ENCODE results near the gene TSSK2.
"Not testable (repeated sequence)": the region's sequence is repeated elsewhere in the genome, so short reads cannot be mapped to it uniquely, and the experiment has no call there.

Gene TSSK2
- 0 reads per million in 4 donors for total RNA-seq

DNA sequence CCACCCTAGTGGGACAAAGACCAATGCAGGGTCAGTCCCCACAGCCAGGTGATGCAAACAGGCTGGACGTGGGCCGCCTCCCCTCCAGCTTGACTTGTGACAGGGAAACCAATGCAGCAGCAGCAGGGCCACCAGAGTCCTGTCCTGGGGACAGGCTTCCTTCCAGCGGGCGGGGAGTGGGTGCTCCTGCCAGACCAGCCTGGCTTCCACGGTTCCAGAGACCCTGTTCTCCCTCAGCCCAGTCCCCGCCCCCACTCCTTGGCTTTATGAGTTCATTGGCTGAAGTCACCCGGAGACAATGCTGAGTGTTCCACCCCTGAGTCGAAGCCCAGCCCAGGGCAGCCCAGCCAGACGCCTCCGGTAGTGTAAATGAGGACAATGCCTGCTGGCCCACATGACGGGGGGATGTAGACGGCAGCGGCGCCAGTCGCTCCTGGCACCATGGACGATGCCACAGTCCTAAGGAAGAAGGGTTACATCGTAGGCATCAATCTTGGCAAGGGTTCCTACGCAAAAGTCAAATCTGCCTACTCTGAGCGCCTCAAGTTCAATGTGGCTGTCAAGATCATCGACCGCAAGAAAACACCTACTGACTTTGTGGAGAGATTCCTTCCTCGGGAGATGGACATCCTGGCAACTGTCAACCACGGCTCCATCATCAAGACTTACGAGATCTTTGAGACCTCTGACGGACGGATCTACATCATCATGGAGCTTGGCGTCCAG lies at the start of gene TSSK2:
TSSK2 (plus strand) TSS at position 350 of the 726 bp plus-strand sequence; CDS start at position 442, 92 bp downstream.
- DNase-seq = no peak

DNA sequence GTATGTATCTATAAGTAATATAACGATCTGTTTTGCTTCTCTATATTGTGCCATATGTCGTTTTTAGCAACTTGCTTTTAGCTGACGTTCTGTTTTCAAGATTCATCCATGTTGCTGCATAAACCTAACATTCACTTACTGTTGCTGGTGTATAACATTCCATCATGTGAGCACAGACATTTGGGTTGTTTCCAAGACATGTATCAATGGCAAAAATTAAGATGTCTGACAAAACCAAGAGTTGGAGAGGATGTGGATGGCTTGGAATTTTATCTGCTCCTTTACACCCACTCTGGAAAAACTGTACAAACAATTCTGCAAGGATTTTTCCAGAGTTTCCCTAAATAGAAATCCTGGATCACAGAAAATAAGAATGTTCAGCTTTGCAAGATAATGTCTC lies 49.8 kb upstream of the TSSK2 start:
- no peak for DNase-seq

DNA sequence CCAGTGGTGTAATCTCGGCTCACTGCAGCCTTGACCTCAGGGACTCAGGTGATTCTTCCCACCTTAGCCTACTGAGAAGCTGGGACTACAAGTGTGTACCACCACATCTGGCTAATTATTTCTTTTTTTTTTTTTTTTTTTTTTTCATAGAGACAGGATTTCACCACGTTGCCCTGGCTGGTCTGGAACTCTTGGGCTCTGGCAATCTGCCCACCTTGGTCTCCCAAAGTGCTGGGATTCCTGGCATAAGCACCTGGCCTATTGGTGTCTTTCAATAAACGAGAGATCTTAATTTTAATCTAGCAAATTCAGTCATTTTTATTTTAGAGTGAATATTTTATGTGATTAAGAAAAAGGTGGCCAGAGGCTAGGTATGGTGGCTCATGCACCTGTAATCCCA lies 49.0 kb upstream of the TSSK2 start:
- no peak for DNase-seq

DNA sequence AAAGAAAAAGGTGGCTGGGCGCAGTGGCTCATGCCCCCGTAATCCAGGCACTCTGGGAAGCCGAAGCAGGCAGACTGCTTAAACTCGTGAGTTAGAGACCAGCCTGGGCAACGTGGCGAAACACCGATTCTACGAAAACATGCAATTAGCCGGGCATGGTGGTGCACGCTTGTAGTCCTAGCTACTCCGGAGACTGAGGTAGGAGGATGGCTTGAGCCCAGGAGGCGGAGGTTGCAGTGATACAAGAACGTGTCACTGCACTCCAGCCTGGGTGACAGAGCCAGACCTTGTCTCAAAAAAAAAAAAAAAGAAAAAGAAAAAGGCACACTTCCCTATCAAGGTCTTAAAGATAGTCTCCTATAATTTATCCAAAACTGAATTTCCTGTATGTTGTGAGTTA lies 48.3 kb upstream of the TSSK2 start:
- no peak for DNase-seq

DNA sequence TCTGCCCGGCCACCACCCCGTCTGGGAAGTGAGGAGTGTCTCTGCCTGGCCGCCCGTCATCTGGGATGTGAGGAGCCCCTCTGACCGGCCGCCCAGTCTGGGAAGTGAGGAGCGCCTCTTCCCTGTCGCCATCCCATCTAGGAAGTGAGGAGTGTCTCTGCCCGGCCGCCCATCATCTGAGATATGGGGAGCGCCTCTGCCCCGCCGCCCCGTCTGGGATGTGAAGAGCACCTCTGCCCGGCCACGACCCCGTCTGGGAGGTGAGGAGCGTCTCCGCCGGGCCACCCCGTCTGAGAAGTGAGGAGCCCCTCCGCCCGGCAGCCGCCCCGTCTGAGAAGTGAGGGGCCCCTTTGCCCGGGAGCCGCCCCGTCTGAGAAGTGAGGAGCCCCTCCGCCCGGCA lies 47.0 kb upstream of the TSSK2 start:
- DNase-seq = not testable (repeated sequence)

DNA sequence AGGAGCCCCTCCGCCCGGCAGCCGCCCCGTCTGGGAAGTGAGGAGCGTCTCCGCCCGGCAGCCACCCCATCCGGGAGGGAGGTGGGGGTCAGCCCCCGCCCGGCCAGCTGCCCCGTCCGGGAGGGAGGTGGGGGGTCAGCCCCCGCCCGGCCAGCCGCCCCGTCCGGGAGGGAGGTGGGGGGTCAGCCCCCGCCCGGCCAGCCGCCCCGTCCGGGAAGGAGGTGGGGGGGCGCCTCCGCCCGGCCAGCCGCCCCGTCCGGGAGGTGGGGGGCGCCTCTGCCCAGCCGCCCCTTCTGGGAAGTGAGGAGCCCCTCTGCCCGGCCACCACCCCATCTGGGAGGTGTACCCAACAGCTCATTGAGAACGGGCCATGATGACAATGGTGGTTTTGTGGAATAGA lies 46.5 kb upstream of the TSSK2 start:
- not testable (repeated sequence) for DNase-seq

DNA sequence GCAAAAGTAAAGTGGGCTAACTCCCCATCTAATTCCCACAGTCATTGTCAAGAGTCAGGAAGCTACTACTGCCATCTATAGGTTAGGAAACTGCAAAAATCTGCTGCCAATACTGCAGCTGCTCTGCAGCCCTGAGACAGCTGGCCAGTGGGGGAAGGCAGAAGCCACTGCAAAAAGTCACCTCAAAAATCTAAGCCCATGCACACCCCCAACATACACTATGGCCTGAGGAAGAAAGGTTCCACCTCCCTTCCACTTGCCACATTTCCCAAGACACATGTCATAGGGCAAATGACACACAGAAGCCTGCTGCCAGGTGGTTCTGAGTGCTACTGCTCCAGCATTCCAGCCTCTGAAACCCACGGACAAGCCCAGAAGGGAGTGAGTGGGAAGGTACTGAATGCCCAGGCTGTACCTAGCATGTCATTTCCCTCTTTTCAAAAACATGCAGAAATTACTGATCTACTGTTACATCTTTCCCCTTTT lies 45.8 kb upstream of the TSSK2 start:
- DNase-seq = no peak

DNA sequence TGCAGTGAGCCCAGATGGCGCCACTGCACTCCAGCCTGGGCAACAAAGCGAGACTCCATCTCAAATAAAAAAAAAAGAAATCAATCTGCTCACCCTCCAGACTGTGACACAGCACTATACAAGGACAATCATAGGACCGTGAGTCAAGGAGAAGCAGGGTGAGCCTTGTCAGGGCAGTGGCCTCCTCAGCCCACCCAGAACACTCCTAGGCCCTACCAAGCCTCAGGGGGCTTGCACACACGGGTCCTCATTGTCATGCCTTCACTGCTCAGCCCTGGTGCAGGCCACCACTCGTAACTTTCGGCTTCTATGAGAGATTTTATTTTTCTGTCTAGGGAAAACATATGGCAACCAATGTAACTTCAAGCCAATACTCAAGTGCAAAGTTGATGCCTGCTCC lies 44.7 kb upstream of the TSSK2 start:
- DNase-seq = no peak

DNA sequence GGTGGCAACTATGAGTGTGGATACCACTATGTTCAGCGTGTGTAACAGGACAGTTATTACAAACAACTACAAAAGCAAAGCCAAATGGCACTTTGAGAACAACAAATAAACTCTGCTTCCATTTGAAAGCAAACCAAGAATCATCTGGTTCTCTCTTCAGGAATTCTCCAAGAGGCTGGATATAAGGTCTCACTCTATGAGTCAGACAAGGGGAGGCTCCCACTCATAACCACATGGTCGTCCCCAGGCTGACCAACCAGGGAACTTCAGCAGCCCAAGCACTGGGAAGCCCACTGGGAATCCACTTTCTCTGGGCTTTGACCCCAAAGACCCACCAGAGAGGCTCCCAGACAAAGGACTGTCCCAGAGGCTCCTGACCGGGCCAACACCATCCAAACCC lies 44.2 kb upstream of the TSSK2 start:
- DNase-seq = no peak

DNA sequence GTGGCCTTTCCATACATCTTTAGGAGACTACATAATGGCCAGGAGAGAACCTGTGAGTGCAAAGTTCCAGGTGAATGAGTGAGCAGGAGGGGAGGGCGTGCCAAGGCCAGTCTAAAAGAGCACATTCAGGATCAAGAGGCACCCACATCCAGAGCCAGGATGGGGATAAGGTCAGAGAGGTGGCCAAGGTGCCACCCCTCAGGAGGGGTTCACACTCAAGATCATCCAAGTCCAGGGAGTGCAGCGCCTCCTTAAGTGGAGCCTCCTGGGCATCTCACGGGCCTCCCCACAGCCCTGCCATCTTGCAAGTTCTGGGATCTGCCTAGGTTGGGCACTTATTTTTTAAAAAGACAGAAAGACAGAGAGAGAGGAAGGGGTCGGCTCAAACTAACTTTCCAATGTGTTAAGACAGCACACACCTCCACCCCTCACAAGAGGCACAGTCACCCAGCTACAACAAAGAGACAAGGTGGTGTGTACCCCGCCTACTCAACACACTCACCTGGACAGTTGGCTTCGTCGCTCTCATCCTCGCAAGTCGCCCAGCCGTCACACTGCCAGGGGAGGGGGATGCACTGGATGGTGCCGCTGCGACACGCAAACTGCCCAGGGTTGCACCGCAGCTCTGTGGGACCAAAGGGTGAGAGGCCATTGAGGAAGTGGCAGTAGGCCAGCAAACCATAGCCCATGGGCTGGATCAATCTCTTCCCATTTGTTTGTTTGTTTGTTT lies 42.1 kb upstream of the TSSK2 start:
- no peak for DNase-seq

DNA sequence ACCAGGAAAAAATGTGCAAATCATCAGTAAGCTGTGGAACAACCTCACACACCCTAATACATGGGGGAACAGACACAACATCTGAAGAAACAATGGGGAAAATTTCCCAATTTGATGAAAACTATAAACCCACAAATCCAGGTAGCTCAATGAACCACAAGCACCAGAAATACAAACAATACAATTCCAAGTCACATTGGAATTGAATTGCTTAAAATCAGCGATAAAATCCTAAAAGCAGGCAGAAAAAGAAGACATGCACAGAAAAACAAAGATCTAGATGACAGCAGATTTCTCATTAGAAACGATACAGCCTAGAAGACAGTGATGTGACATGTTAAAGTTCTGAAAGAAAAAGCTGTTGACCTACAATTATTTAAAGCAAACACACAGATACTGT lies 40.9 kb upstream of the TSSK2 start:
- DNase-seq = no peak

DNA sequence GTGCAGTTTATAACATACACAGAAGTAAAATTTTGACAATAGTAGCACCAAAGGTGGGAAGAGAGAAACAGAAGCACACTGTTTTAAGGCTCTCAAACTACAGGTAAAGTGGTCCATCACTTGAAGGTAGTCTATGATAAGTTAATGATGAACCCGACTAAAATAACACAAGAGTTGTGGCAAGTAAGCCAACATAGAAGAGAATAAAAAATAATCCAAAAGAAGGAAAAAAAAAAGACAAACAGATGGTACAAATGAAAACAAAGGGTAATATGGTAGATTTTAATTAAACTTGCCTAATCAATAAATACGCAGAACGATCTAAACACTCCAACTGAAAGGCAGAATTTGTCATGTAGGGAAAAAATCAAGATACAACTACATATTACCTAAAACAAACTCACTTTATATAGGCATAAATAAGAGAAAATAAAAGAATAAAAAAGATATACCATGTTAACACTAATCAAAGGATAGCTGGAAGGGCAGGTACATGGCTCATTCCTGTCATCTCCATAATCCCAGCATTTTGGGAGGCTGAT lies 40.5 kb upstream of the TSSK2 start:
- DNase-seq = no peak

DNA sequence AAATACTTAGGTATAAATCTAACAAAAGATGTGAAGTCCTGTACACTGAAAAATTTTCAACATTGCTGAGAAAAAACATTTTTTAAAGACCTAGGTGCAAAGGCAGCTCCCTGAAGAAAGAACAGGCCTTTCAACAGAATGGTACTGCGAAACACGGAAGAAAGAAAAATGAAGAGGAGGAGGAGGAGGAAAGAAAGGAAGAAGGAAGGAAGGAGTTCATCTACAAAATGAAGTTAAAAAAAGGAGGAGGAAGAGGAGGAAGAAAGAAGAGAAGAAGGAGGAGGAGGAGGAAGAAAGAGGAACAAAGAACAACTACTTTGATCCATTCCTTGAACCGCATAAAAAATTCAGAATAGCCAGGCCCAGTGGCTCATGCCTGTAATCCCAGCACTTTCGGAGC lies 38.4 kb upstream of the TSSK2 start:
- DNase-seq = no peak

DNA sequence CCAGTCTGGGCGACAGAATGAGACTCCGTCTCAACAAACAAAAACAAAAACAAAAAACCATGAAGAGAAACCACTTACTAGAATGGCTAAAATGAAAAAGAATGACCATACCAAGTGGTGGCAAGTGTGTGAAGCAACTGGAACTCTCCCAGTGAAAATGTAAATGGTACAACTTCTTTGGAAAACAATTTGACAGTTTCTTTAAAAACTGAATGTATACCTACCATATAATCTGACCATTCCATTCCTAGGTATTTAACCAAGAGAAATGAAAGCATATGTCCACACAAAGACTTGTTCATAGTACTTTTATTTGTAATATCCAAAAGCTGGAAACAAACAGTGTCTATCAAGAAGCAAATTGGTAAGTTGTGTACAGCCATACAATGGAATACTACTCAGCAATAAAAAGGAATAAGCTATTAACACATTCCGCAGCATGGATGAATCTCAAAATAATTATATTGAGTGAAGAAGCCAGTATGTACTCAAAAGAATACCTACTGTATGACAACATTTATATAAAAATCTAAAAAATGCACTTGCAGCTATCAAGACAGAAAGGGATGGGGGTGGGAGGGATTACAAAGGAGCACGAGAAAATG lies 36.6 kb upstream of the TSSK2 start:
- no peak for DNase-seq

DNA sequence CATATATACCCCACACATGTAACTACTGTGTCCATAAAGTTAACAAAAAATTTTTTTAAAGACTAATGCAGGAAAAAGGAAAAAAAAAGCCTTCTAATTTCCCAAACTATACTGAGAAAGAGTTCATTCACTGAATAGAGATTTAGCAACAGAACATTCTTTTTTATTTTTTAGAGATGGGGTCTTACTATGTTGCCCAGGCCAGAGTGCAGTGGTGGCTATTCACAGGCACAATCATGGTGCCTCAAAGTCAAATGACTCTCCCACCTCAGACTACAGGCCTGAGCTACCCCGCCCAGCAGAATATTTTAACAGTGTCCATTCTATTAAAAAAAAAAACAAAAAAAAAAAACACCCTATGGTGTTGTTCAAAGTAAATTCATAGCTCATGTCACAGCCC lies 34.6 kb upstream of the TSSK2 start:
- no peak for DNase-seq

DNA sequence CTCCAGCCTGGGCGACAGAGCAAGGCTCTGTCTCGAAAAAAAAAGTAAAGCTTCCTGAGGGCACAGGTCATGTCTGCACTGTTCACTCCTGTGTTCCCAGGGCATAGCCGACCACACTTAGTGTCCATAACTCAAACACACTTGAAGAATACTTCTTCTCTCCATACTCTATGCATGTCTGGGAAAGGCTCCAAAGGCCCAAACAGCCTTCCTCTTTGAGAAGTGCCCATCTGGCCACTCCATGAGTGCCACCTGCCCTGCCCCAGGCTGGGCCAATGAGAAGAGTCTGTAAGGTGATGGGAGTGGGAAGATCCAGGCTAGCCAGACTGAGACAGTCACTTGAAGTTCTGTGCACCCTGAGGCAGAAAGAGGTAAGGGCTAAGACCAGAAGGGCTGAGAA lies 33.6 kb upstream of the TSSK2 start:
- no peak for DNase-seq

DNA sequence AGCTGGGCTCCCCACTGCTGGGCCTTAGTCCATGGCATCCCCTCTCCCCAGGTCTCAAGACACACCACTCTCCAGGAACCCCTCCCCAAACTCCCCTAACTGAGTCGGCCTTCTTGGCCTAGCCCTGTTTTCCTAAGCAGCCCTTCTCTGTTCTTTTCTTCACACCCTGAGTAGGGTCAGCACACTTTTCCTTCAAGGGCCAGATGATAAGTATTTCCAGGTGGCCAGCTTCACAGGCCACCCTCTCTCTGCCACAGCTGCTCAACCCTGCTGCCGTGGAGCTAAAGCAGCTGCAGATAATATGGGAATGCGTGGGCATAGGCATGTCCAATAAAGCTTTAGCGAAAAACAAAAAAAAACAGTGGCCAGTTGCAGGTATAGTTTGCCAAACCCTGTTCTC lies 33.0 kb upstream of the TSSK2 start:
- no peak for DNase-seq

DNA sequence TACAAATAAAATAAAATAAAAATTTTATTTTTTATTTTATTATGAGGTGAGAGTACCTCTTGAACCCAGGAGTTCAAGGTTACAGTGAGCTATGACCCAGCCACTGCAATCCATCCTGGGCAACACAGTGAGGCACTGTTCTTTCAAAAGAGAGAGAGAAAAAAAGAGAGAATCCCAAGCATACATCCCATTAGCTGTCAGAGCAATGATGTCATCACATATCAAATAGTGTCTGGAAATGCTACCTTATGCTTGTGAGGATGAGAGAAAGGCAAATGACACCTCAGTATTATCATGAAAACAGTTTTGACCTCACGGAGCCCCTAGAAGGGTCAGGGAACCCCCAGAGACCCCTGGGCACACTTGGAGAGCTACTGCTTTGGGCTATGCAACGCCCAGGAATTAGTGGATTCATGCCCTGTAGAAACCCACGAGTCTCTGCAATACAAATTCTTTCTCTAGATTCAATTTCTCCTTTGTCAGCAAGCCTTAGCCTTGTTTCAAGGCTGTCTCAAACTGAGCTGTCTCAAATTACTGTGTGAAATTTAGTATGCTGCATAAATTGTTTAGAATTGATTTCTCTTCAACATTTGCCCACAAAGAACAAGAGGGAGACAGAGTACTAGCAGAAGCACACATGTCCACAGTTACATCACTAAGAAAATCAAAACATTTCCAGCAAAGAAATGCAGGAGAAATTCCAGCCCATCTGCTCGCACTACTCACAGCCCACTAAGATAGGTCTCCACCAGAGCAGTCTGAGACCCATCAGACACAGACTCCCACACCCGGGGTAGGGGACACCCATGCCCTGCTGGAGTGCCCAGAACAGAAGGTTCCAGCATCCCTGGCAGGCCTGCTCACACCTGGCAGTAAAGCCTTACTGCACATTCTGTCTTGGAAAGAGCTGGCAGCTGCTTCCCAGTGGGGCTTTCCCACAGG lies 27.0 kb upstream of the TSSK2 start:
- DNase-seq = no peak

DNA sequence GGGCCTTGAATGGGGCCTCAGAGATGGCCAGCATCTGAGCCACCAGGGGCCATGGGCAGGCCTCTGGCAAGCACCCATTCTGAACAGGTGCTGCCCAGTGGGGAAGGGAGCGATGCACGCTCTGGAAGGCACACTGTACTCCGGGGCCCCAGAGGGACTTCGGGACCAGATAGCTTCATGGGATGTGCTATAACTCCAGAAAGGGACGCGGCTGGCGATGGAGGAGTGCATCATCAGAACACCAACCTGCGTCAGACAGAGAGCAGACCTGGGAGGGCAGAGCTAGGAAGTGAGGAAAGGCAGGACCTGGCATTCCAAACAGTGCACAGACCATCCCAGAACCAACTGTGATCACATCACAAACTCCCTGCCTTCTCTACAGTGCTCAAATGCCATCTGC lies 25.7 kb upstream of the TSSK2 start:
- DNase-seq = no peak

DNA sequence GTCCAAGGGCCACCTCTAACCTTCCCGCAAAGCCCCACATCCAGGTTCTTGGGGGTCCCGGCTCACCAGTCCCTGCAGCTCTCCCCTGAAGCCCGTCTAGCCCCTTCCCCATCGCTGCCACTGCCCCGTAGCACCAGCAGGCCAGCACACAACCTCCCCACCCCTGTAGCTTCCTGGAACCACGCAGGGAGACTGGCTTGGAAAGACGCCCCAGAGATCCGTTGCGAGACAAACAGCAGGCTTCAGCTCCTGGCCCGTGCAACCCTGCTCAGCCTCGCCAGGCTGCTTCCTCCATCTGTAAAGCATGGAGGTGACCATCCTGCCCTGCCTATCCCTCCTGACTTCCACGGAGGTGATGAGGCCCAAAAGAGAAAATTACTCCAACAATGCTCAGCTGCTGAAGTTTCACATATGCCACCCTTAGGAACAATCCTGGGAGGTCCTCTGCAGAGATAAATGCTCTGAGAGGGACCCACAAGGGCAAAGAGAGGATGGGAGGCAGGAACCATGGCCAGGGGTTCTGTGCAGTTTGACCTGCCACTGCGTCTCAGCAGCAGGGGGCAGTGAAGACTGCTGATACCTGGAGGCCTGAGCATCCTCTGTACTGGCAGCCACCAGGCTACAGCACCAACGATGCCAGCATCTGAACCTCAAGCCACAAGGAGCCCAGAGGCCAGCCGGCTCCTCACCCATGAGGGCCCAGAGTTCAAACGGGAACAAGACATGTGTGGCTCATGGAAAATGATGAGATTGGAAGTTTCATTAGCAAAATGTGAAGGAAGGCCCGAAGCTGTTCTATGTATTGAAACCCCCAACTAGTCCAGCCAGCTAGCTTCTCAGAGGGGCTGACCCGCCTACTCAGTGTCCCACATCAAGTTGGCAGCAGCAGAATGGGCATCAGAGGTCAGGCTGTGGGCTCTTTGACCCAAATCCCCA lies 25.0 kb upstream of the TSSK2 start:
- DNase-seq = peak in 4 of 5 donors; percentile 26 to 48 (median 42)

Data from T-helper 1 cell (primary cell).